SU-DHL-6 (cell line): ENCODE data around the gene SP2.

ENCODE experiments used
- CTCF ChIP-seq: fragments of 200-600 bp; sonication (generic); IDR thresholded peaks from one replicate; pipeline ENCODE4 v1.5.1; 2017; ENCODE audit warnings: antibody characterized with exemption, mild to moderate bottlenecking, low read length, moderate library complexity; ENCODE audit not compliant: insufficient read depth, poor library complexity, severe bottlenecking
- EZH2phosphoT487 ChIP-seq: fragments of 200-600 bp; sonication (generic), shearing (Covaris generic); conservative IDR thresholded peaks from 2 replicates; pipeline ENCODE4 v1.6.1; 2018; ENCODE audit warnings: mild to moderate bottlenecking, antibody characterized with exemption, low read length, moderate library complexity, mixed read lengths

DNA sequence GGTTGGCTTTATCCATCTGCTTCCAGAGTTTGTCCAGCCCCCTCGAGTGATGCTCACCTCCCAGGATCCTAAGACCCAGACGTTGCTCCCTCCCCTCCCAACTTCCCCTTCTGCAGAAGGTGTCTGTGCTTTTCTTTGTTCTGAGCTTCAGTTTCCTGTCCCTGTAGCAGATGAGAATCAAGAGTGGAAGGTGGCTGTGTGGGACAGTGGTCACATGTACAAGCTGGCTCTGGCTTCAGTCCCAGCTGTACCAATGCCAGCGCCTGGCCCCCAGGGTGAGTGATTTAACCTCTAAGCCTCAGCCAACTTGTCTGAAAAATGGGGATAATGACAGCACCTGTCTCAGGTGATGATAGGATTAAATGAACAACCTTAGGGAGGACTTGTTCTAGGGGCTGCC is 53.9 kb downstream of the SP2 start:
- TF ChIP-seq CTCF (no peak), EZH2phosphoT487 (no peak)
